Endothelial cell of umbilical vein (primary cell): ENCODE data around the gene HSPB2. TPM values are rescaled to one million over a fixed set of nuclear protein-coding genes. Genes with fewer than 3 reads are reported as not detected.
A peak's percentile ranks its signal among the peaks of the same experiment; 100 is the strongest.

Experiments used
- BruUV-seq: library from RNA; stranded (reverse); fragments of 400-500 nt; replicated peaks from 2 replicates; lab custom pipeline; 2021; lab: Mats Ljungman, UMichigan
- CTCF ChIA-PET: fragments of 300-600, 350-600 bp; sonication (Branson Sonifier 250); formaldehyde crosslinking; loops from one replicate; lab custom pipeline; 2021; ENCODE audit warnings: antibody characterized with exemption, inconsistent platforms; lab: Charles Lee
- POLR2A ChIA-PET: fragments of 300-600, 350-600 bp; sonication (Branson Sonifier 250); formaldehyde crosslinking; loops from one replicate; lab custom pipeline; 2021; ENCODE audit warnings: antibody characterized with exemption, inconsistent platforms; lab: Charles Lee
- DNase-seq: peaks from one replicate; pipeline ENCODE4 v3.0.0-alpha.2; 2011; ENCODE audit warnings: low read depth, low spot score
- FAIRE-seq: peaks from 2 replicates; lab custom pipeline; 2011; peaks lifted over from hg19 to GRCh38; lab: Jason Lieb, UNC
- H2AFZ ChIP-seq: 2 replicates; pipeline ENCODE4 v1.6.0; 2012; ENCODE audit warnings: low read depth, low read length, control low read depth, inconsistent platforms
- H3K27ac ChIP-seq: 2 replicates; pipeline ENCODE4 v1.5.1; 2011; ENCODE audit warnings: low read depth, mild to moderate bottlenecking, control low read depth, low read length, moderate library complexity; ENCODE audit not compliant: insufficient read depth
- H3K27me3 ChIP-seq, 2 experiments: 2 replicates each; pipeline versions ENCODE4 v1.6.0 to v1.6.1; 2011; ENCODE audit warnings: low read length in 2 of 2, mixed read lengths in 1 of 2; ENCODE audit not compliant: control insufficient read depth in 2 of 2, insufficient read depth in 2 of 2
- H3K36me3 ChIP-seq, 2 experiments: 2 replicates in 1 of 2; 3 replicates in 1 of 2; pipeline ENCODE4 v1.5.1; 2011; ENCODE audit warnings: low read length in 2 of 2, mild to moderate bottlenecking in 1 of 2, moderate library complexity in 1 of 2; ENCODE audit not compliant: control insufficient read depth in 2 of 2, insufficient read depth in 2 of 2; ENCODE audit errors: extremely low read depth in 1 of 2
- H3K4me1 ChIP-seq: 3 replicates; pipeline ENCODE4 v1.5.1; 2011; ENCODE audit warnings: mild to moderate bottlenecking, low read length; ENCODE audit not compliant: control insufficient read depth, insufficient read depth; ENCODE audit errors: extremely low read depth
- H3K4me2 ChIP-seq: 2 replicates; pipeline ENCODE4 v1.6.1; 2011; ENCODE audit warnings: low read length, control low read depth, mixed read lengths; ENCODE audit not compliant: insufficient read depth
- H3K4me3 ChIP-seq, 3 experiments: fragments of 200-600 bp in 1 of 3; sonication (generic), shearing (Covaris generic) in 1 of 3; replicated peaks in 1 of 3; 2 replicates each; pipeline ENCODE4 v1.5.1; 2011 to 2016; ENCODE audit warnings: control low read depth in 3 of 3, low read length in 3 of 3, mild to moderate bottlenecking in 2 of 3, inconsistent platforms in 1 of 3, low read depth in 1 of 3, moderate library complexity in 1 of 3; ENCODE audit not compliant: insufficient read depth in 1 of 3
- H3K79me2 ChIP-seq: 2 replicates; pipeline ENCODE4 v1.6.0; 2012; ENCODE audit warnings: low read length, inconsistent platforms; ENCODE audit not compliant: control insufficient read depth, insufficient read depth
- H3K9ac ChIP-seq: replicated peaks from 2 replicates; pipeline ENCODE3; 2011; ENCODE audit warnings: low read length, control low read depth; ENCODE audit not compliant: insufficient read depth; ENCODE audit errors: extremely low read depth
- H3K9me1 ChIP-seq: replicated peaks from 3 replicates; pipeline ENCODE4 v1.6.0; 2011; ENCODE audit warnings: mild to moderate bottlenecking, low read length; ENCODE audit not compliant: control insufficient read depth, insufficient read depth; ENCODE audit errors: extremely low read depth
- H3K9me3 ChIP-seq: replicated peaks from 2 replicates; pipeline ENCODE4 v1.5.1; 2012; ENCODE audit warnings: low read length, inconsistent platforms; ENCODE audit not compliant: control insufficient read depth, insufficient read depth
- H4K20me1 ChIP-seq: replicated peaks from 2 replicates; pipeline ENCODE3; 2011; ENCODE audit warnings: mild to moderate bottlenecking, low read length; ENCODE audit not compliant: control insufficient read depth, insufficient read depth; ENCODE audit errors: extremely low read depth
- FOS ChIP-seq: IDR thresholded peaks from 2 replicates; pipeline ENCODE4 v1.6.1; 2011; ENCODE audit warnings: mild to moderate bottlenecking, low read length, moderate library complexity, borderline replicate concordance; ENCODE audit not compliant: insufficient read depth
- GATA2 ChIP-seq: IDR thresholded peaks from 2 replicates; pipeline ENCODE4 v1.7.0; 2011; ENCODE audit warnings: low read depth, mild to moderate bottlenecking, moderate library complexity, mixed read lengths, low read length; ENCODE audit not compliant: insufficient read length, insufficient read depth
- JUN ChIP-seq: IDR thresholded peaks from 2 replicates; pipeline ENCODE4 v1.6.1; 2011; ENCODE audit warnings: borderline replicate concordance, low read depth; ENCODE audit not compliant: insufficient read length, insufficient read depth
- MYC ChIP-seq: IDR thresholded peaks from one replicate; pipeline ENCODE4 v1.6.1; 2011; ENCODE audit warnings: mild to moderate bottlenecking, low read depth, low read length
- POLR2AphosphoS5 ChIP-seq: IDR thresholded peaks from 2 replicates; pipeline ENCODE4 v1.6.1; 2012; ENCODE audit warnings: low read depth, mild to moderate bottlenecking, control low read depth, low read length, moderate library complexity; ENCODE audit not compliant: insufficient read depth
- dilution Hi-C: fragments of 300-500 bp; cut with MboI; formaldehyde crosslinking; loops from one replicate; pipeline ENCODE4 v1.15.0; 2019; ENCODE audit warnings: low sequenced_read_pairs; ENCODE audit not compliant: extremely low pct_ligation_motif_present
- intact Hi-C: fragments of 100-400 bp; cut with micrococcal nuclease; formaldehyde crosslinking; loops from one replicate; pipeline ENCODE4 v1.10.0; 2022
- polyA plus RNA-seq, 4 experiments: library from polyadenylated mRNA; depleted of rRNA in 3 of 4; stranded (reverse) in 3 of 4; unstranded in 1 of 4; fragments of >200 nt; gene quantifications; 2 replicates each; pipeline versions ENCODE4 v1.2.1 to v1.2.3, GENCODE V29; 2011 to 2012; ENCODE audit warnings: missing spikeins in 1 of 4
- total RNA-seq: library from RNA; stranded (reverse); gene quantifications from 2 replicates; pipeline ENCODE4 v1.2.3, GENCODE V29; 2021
- TF ChIP-seq, protein P1 (sequence below): IDR thresholded peaks from 2 replicates; pipeline ENCODE4 v1.6.1; 2011; ENCODE audit not compliant: insufficient read depth, insufficient read length
- TF ChIP-seq, protein P2 (sequence below), 2 donors: IDR thresholded peaks; 1 replicate in 1 of 2; 2 replicates in 1 of 2; pipeline ENCODE4 v1.5.1; 2011; ENCODE audit warnings: low read length in 2 of 2, mild to moderate bottlenecking in 2 of 2, moderate library complexity in 2 of 2, control low read depth in 1 of 2, inconsistent platforms in 1 of 2, low read depth in 1 of 2; ENCODE audit not compliant: insufficient read depth in 1 of 2; ENCODE audit errors: extremely low read depth in 1 of 2

Gene HSPB2
- total and polyA plus RNA-seq, 2 donors (not counting 3 experiments of a cell fraction or from before 2014, with no cell fraction given) = not detected

DNA sequence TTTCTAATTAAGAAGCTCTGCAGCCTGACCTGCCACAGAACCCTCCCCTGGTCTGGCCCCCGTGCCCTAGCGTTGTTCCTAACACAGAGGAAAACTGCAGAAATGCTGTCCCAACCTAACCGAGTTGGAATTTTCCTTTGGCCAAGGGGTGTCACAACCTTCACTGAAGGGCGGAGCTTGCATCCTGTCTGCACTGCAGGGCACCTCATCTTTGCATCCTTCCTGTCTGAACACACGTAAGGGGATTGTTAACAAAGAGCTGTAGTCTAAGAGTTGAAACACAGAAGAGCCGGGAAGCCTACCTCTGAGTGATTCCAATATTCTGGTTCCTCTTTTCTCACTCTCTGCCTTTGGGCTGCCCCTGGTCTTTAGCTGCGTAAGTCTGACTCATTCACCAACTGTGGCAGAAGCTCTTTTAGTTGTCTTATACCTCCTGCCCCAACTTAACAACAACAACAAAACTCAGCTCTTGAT, 26.2 kb downstream of the HSPB2 start:
- ChIA-PET POLR2A (no interaction called here), CTCF (interaction anchor here (0.8 to 3.6 kb wide), 11 partner anchors 11 to 181 kb away, joined by 3 to 47 read pairs (median 6); partner anchors contain the start of genes ALG9 and C11orf52)
- H4K20me1 ChIP-seq = no peaks in the 10 kb centered on the region
- H3K9me3 ChIP-seq = no peaks in the 10 kb centered on the region
- peak overlapping the region; percentile 6 for H2AFZ ChIP-seq
- H3K9me1 ChIP-seq = no peaks in the 10 kb centered on the region
- H3K9ac ChIP-seq = peak overlapping the region; percentile 72
- BruUV-seq = no TSS peak
- H3K27ac ChIP-seq = peak overlapping the region; percentile 94
- H3K27me3 ChIP-seq = no peaks in the 10 kb centered on the region
- intact Hi-C loops = no loop called here
- no peak for TF ChIP-seq MYC
- TF ChIP-seq POLR2AphosphoS5 = no peak
- TF ChIP-seq FOS = peak; percentile 45
- TF ChIP-seq, protein P1, sequence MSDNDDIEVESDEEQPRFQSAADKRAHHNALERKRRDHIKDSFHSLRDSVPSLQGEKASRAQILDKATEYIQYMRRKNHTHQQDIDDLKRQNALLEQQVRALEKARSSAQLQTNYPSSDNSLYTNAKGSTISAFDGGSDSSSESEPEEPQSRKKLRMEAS = no peak
- FAIRE-seq (peak; percentile 63), DNase-seq (peak; percentile 64)
- peak overlapping the region in 2 of 3 experiments; percentile 4 to 6 for H3K4me3 ChIP-seq
- peaks cover 45% of the 10 kb centered on the region for H3K4me1 ChIP-seq
- H3K79me2 ChIP-seq = peaks cover 20% of the 10 kb centered on the region
- H3K4me2 ChIP-seq = peak overlapping the region; percentile 70
- dilution Hi-C loops = no loop called here
- no peaks in the 10 kb centered on the region for H3K36me3 ChIP-seq

DNA sequence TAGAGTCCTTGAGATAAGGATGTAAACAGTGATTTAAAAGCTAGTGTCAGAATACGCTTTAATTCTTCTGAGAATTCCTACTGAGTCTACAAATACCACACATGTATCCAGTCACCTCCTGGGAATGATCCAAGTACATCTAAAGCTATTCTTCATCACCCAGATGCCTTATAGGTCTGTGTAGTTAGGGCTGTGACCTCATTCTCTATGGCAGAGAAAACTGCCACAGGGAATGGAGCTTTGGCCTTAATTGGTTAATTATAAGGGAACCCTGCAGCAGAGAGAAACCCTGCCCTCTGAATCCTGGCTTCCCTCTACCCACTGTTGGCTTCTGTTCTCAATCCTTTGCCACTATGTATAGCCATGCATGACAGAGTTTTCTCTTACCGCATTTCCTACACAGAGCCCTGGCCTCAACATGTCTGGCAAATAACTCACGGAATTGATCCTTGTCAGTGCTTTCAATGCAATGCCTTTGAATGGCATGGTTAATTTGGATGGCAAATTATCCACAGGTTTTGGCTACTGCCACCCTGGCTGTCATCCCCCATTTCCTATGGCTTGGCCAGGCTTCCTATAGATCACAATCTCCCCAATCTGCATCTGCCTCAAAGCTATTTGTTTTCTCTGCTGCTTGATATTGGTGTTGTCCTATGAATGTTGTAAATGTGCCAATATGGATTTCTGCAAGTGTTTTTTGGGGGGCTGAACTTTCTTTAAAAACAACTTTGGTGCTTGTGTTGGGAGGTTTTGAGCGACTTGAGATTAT, 27.5 kb downstream of the HSPB2 start:
- Histone ChIP-seq H3K79me2 (peaks cover 20% of the 10 kb centered on the region), H3K4me3 (no peak overlapping the region), H4K20me1 (no peaks in the 10 kb centered on the region), H3K4me2 (peak overlapping the region; percentile 70), H3K36me3 (no peaks in the 10 kb centered on the region), H3K9ac (peak overlapping the region; percentile 28), H3K9me1 (no peaks in the 10 kb centered on the region), H3K27ac (peak overlapping the region; percentile 94), H3K9me3 (no peaks in the 10 kb centered on the region), H2AFZ (no peak overlapping the region), H3K4me1 (peaks cover 57% of the 10 kb centered on the region), H3K27me3 (no peaks in the 10 kb centered on the region)
- POLR2A ChIA-PET = interaction anchor here (0.5 kb wide), 1 partner anchor 68 kb away, joined by 9 read pairs; no protein-coding TSS in a partner anchor
- TF ChIP-seq GATA2 (peak; percentile 52), FOS (peak; percentile 12), JUN (peak; percentile 2)
- TF ChIP-seq, protein P2, sequence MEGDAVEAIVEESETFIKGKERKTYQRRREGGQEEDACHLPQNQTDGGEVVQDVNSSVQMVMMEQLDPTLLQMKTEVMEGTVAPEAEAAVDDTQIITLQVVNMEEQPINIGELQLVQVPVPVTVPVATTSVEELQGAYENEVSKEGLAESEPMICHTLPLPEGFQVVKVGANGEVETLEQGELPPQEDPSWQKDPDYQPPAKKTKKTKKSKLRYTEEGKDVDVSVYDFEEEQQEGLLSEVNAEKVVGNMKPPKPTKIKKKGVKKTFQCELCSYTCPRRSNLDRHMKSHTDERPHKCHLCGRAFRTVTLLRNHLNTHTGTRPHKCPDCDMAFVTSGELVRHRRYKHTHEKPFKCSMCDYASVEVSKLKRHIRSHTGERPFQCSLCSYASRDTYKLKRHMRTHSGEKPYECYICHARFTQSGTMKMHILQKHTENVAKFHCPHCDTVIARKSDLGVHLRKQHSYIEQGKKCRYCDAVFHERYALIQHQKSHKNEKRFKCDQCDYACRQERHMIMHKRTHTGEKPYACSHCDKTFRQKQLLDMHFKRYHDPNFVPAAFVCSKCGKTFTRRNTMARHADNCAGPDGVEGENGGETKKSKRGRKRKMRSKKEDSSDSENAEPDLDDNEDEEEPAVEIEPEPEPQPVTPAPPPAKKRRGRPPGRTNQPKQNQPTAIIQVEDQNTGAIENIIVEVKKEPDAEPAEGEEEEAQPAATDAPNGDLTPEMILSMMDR (IDR thresholded peaks at IDR 0.05; ENCODE audit: extremely low read depth in 1 of 2, insufficient read depth in 1 of 2, low read depth in 1 of 2, low read length in 2 of 2) = no peak
- DNase-seq = peak; percentile 71
- peak; percentile 64 for FAIRE-seq
- CTCF ChIA-PET = interaction anchor here (0.6 to 3.6 kb wide), 14 partner anchors 8 to 93 kb away, joined by 3 to 47 read pairs (median 4); partner anchors contain the start of gene C11orf52
- dilution Hi-C loops (no loop called here), intact Hi-C loops (no loop called here)
- no TSS peak for BruUV-seq
